ENCODE measurements around the gene FCSK.
A peak's percentile ranks its signal among the peaks of the same experiment; 100 is the strongest.

Gene FCSK

DNA sequence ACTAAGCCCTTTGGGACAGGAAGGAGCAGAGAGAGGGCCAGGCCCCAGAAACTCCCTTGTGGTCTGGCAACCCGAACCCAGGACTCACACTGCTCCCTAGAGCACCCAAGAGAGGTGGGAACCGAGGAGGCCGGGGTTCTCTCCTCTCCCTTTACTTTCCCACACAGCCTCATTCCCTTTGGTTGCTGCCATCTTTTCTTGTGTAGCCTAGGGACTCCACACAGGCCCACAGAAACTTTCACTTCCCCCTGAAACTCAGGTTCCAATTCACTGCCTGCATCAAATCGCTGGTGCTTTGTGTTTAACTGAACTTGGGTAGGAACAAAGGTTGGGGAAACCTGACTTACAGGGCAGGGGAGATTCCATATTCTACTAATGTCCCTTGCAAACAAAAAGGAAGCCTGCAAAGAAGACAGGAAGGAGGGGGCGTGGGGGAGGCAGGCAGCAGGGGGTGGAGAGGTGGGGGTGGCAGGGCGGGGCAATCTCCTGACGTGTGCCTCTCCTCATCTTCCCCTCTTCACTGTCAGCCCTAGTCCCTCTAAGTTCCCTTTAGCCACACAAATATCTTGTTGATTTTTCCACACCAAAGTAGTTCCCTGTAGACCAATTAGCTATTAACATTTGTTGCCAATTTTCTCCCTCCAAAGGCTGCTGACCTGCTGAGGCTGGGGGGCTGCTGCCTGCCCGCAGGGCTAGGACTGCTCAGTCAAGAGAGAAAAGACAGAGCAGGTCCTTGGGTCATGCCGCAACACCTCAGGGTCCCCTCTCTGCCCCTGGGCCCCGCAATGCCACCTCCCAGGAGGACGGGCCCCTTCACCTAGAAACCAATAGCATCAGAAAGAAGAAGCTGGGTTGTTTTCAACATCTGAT, 23.5 kb upstream of the FCSK start:
- Histone ChIP-seq H3K4me3 (ENCODE audit: insufficient read depth, low read length, poor library complexity, severe bottlenecking) (no peak overlapping the region), H3K79me2 (ENCODE audit: insufficient read depth, low read length) (peaks cover 37% of the 10 kb centered on the region), H4K20me1 (ENCODE audit: low read depth, low read length) (no peaks in the 10 kb centered on the region), H2AFZ (ENCODE audit: low read depth, low read length, severe bottlenecking) (no peak overlapping the region), H3K36me3 (ENCODE audit: low read length) (no peaks in the 10 kb centered on the region), H3K9me2 (replicated peaks; ENCODE audit: insufficient read depth, low read length) (no peaks in the 10 kb centered on the region), H3K27me3 (ENCODE audit: low read length) (no peaks in the 10 kb centered on the region), H3F3A (ENCODE audit: insufficient read depth) (peaks cover 43% of the 10 kb centered on the region), H3K9me3 (ENCODE audit: insufficient read depth, low read length) (no peaks in the 10 kb centered on the region), H3K27ac (ENCODE audit: low read depth, low read length) (peak overlapping the region; percentile 100), H3K9ac (ENCODE audit: low read length) (peak overlapping the region; percentile 51), H3K4me2 (ENCODE audit: low read depth, low read length, poor library complexity, severe bottlenecking) (peak overlapping the region; percentile 78)
- TF ChIP-seq, protein P1, sequence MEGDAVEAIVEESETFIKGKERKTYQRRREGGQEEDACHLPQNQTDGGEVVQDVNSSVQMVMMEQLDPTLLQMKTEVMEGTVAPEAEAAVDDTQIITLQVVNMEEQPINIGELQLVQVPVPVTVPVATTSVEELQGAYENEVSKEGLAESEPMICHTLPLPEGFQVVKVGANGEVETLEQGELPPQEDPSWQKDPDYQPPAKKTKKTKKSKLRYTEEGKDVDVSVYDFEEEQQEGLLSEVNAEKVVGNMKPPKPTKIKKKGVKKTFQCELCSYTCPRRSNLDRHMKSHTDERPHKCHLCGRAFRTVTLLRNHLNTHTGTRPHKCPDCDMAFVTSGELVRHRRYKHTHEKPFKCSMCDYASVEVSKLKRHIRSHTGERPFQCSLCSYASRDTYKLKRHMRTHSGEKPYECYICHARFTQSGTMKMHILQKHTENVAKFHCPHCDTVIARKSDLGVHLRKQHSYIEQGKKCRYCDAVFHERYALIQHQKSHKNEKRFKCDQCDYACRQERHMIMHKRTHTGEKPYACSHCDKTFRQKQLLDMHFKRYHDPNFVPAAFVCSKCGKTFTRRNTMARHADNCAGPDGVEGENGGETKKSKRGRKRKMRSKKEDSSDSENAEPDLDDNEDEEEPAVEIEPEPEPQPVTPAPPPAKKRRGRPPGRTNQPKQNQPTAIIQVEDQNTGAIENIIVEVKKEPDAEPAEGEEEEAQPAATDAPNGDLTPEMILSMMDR (IDR thresholded peaks at IDR 0.05; ENCODE audit: insufficient read depth, low read length, poor library complexity, severe bottlenecking): no peak
- TF ChIP-seq EZH2phosphoT487 (conservative IDR thresholded peaks at IDR 0.05; ENCODE audit: low read length): no peak

DNA sequence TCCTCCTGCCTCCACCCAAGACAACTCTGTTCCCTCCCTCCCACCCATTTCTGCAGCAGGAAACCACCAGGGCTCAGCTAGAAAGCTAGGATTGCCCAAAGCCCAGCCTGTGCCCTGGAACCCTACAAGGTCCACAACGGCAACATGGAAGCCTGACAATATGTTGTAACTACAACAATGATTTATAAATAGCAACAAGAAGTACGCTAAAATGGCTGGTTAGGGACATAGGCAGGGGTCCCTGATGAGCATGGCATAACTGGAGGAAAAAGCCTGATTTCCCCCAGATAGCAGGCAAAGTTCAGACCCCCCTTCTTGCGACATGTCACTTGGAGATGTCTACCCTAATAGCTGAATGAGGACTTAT, 22.1 kb upstream of the FCSK start:
- H3K9ac ChIP-seq (ENCODE audit: low read length): peak overlapping the region; percentile 22
- no peak overlapping the region for H3K4me3 ChIP-seq (ENCODE audit: insufficient read depth, low read length, poor library complexity, severe bottlenecking)

DNA sequence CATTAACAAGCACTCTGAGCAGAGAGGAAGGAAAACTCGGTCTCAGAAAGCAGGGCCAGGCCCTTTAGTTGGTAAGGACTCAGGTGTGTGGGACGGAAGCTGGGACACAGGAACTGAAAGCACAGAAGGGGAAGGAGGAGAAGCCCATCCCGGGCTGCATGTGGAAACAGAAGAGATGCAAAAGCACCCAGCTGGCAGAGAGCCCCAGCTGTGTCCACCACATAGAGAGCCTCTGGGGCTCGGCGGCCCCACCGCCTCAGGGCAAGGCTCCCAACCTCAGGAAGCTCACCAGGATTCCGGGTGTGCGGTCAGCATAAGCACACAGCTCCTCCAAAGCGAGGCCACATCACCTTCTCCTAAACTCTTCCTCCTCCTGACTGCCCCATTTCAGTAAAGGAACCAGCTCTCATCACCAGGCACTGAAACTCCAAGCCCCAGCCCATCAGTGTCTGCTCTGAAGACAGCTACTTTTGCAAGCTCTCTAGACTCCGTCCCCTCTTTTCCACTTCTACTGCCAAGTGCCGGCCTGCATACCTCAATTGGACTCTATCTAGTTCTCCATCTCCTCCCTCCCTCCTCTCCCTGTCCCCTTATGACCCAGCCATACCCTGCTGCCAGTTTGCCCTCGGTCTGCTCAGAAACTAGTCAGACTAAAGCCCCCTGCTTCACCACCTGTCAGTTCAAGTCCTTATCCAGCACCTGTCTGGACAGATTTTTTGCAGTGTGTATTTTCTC, 21.5 kb upstream of the FCSK start:
- Histone ChIP-seq H4K20me1 (ENCODE audit: low read depth, low read length) (no peaks in the 10 kb centered on the region), H3K4me2 (ENCODE audit: low read depth, low read length, poor library complexity, severe bottlenecking) (peak overlapping the region; percentile 78), H3K4me3 (ENCODE audit: insufficient read depth, low read length, poor library complexity, severe bottlenecking) (no peak overlapping the region), H2AFZ (ENCODE audit: low read depth, low read length, severe bottlenecking) (no peak overlapping the region), H3K36me3 (ENCODE audit: low read length) (no peaks in the 10 kb centered on the region), H3K9ac (ENCODE audit: low read length) (peak overlapping the region; percentile 22), H3F3A (ENCODE audit: insufficient read depth) (peaks cover 53% of the 10 kb centered on the region), H3K79me2 (ENCODE audit: insufficient read depth, low read length) (peaks cover 43% of the 10 kb centered on the region), H3K9me2 (replicated peaks; ENCODE audit: insufficient read depth, low read length) (no peaks in the 10 kb centered on the region), H3K27me3 (ENCODE audit: low read length) (no peaks in the 10 kb centered on the region), H3K27ac (ENCODE audit: low read depth, low read length) (peak overlapping the region; percentile 100), H3K9me3 (ENCODE audit: insufficient read depth, low read length) (no peaks in the 10 kb centered on the region)
- TF ChIP-seq, protein P1 (IDR thresholded peaks at IDR 0.05; ENCODE audit: insufficient read depth, low read length, poor library complexity, severe bottlenecking): no peak
- no peak for TF ChIP-seq EZH2phosphoT487 (conservative IDR thresholded peaks at IDR 0.05; ENCODE audit: low read length)

More for the DNA sequence above, 22.1 kb upstream of the FCSK start:
- peak overlapping the region; percentile 78 for H3K4me2 ChIP-seq (ENCODE audit: low read depth, low read length, poor library complexity, severe bottlenecking)
- H3K27ac ChIP-seq (ENCODE audit: low read depth, low read length): peak overlapping the region; percentile 100
- TF ChIP-seq, protein P1 (IDR thresholded peaks at IDR 0.05; ENCODE audit: insufficient read depth, low read length, poor library complexity, severe bottlenecking): no peak
- no peak for TF ChIP-seq EZH2phosphoT487 (conservative IDR thresholded peaks at IDR 0.05; ENCODE audit: low read length)
- H3K27me3 ChIP-seq (ENCODE audit: low read length): no peaks in the 10 kb centered on the region
- peaks cover 42% of the 10 kb centered on the region for H3K79me2 ChIP-seq (ENCODE audit: insufficient read depth, low read length)
- H3K9me2 ChIP-seq (replicated peaks; ENCODE audit: insufficient read depth, low read length): no peaks in the 10 kb centered on the region
- no peaks in the 10 kb centered on the region for H4K20me1 ChIP-seq (ENCODE audit: low read depth, low read length)
- H3F3A ChIP-seq (ENCODE audit: insufficient read depth): peaks cover 53% of the 10 kb centered on the region
- H3K9me3 ChIP-seq (ENCODE audit: insufficient read depth, low read length): no peaks in the 10 kb centered on the region
- H3K36me3 ChIP-seq (ENCODE audit: low read length): no peaks in the 10 kb centered on the region
- H2AFZ ChIP-seq (ENCODE audit: low read depth, low read length, severe bottlenecking): no peak overlapping the region

All from SU-DHL-6 (cell line).